HG02970 (cell line): ENCODE measurements around the gene MRPL10.
"Not testable (repeated sequence)": the region's sequence is repeated elsewhere in the genome, so short reads cannot be mapped to it uniquely, and the experiment has no call there.

ENCODE experiments used
- ATAC-seq: cut with Tn5 transposase; IDR thresholded peaks from one replicate; pipeline ENCODE4 v1.9.1; 2021; ENCODE audit warnings: mild to moderate bottlenecking, moderate library complexity, moderate number of reproducible peaks; ENCODE audit not compliant: unreplicated experiment, low FRiP score

Gene MRPL10

DNA sequence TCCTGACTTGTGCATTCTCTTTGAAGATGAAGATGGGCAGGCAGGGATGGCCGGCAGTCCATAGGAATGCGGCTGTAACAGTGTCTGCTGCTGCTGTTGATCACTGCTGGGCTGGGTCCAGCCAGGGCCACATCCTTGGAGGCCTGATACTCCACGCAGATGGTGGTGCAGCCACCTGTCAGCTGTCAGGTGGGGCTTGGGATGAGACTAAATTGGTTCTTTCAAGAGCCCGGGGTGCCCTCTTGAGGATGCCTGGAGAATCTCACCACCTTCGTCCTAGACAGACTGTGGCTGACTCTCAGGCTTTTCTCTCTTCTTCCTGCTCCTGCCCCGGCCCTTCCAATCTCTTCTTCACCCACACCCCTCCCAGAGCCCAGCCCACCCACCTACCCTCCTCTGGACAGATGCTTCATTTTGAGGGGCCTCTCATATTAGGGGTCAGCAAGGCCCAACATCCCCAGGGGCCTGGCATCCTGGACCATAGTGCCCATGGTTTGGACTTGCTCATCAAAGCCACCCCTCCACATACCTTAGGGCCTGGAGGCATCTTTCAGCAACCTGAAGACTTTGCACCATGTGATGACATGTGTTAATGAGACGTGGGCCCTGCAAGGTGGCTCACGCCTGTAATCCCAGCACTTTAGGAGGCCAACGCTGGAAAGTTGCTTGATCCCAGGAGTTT is 28.9 kb downstream of the MRPL10 start:
- ATAC-seq = no peak

DNA sequence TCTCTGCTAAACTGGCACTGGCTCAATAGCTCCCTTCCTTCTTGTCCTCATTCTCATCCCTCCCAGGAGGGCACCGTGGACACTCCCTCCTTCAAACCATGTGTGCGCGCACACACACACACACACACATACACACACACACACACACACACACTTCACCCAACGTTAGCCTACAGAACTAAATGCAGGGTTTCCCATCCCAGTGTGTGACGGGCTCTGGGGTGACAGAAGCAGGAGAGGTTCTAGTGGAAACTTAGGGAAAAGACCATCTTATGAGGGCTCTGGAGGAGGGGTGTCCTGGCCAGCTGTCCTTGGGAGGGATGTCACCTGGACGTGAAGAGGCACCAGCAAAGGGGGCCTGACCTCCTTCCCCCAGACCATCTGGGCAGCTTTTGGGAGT is 29.4 kb downstream of the MRPL10 start:
- no peak for ATAC-seq

DNA sequence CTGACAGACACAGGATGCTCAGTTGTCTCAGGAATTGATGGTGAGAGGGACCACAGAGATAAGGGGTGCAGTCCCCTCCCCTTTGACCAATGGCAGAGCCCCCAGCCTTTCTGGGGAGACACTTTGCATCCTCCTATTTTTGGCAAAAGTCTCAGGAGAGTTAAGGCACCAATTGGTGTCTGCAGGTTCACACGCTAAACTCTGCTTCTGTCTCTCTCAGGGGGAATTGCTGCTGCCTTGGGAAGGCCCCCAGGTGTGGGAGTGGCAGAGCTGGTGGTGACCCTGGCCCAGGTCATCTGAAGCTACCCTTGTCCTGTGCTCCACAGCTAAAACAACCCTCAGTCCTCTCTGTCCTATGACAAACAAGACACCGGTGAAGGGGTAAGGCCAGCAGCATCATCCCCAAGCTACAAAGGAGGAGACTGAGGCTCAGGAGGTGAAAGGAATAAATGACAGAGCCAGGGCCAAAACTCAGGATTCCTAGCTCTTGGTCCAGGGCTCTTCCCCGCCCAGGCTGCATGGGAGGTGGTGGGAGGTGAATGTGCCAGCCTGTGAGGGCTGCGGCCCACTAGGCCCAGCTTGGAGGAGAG is 30.1 kb downstream of the MRPL10 start:
- ATAC-seq = no peak

DNA sequence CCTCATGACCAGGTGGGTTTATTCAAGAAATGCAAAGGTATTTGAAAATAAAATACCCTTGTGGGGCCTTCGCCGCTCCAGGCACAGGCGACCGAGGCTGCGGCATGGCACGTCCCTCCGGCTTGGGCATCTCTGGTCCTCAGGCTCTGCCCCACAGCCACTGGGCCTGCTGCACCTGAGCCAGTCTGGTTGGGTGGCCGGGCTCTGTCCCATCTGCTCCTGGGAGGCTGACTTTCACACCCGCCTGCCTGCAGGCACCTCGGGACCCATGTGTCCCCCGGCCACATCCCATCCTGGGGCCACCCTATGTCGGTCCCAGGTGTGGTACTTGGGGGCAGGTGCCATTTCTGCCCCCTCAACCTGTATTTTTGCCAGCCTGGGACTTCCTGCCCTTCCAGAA is 30.7 kb downstream of the MRPL10 start:
- no peak for ATAC-seq

DNA sequence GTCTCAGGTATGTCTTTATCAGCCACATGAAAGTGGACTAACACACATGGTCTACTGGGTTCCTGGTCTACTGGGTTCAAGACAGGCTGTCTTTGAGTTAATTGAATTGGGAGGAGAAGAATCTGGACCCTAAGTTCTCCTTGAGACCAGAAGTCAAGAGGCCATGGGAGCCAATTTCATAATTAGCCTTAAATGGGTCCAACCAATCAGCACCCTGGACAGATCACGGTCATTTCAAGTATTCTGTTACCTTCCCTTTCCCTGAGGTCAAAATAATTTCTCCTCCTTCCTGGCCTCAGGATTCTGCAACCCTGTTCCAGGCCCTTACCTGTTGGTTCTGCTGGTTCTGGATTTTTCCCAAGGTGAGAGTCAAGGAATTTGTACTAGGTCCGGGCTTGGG is 33.5 kb downstream of the MRPL10 start:
- no peak for ATAC-seq

DNA sequence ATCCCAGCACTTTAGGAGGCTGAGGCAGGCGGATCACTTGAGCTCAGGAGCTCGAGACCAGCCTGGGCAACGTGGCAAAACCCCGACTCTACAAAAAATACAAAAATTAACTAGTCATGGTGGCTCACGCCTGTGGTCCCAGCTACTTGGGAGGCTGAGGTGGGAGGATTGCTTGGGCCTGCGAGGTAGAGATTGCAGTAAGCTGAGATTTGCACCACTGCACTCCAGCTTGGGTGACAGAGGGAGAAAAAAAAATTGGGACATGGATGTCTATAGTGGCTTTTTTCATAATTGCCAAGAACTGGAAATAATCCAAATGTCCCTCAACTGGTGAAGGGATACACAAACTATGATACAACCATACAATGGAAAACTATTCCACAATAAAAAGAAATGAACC is 38.4 kb downstream of the MRPL10 start:
- no peak for ATAC-seq

DNA sequence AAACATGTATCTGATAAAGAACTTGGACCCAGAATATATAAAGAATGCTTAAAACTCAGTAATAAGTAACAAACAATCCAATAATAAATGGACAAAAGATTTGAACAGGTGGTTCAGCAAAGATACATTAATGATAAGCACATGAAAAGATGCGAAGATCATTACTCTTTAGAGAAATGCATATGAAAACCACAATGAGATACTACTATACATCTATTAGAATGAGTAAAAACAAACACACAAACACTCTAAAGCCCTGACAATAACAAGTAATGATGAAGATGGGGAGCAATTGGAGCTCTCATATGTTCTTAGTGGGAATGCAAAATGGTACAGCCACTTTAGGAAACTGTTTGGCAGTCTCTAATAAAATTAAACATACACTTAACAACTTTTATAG is 38.9 kb downstream of the MRPL10 start:
- ATAC-seq = no peak

DNA sequence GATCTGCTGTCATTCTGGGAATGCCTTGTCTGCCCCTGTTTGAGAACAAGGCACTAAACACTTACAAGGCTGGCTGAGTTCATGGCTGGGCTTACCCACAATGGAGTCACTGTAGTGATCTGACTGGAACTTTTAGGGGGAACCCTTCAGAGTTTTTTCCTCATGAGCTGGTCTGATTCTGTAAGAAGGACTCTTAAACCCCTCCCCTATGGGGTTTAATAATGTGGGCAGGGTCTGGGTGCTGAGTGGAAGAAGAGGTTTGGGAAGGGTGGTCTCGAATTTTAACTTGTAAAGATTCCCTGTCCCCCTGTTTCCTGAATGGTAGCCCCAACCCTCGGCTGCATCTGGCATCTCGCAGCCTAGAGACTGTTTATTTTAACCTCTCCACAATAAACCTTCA is 40.3 kb downstream of the MRPL10 start:
- ATAC-seq = no peak

DNA sequence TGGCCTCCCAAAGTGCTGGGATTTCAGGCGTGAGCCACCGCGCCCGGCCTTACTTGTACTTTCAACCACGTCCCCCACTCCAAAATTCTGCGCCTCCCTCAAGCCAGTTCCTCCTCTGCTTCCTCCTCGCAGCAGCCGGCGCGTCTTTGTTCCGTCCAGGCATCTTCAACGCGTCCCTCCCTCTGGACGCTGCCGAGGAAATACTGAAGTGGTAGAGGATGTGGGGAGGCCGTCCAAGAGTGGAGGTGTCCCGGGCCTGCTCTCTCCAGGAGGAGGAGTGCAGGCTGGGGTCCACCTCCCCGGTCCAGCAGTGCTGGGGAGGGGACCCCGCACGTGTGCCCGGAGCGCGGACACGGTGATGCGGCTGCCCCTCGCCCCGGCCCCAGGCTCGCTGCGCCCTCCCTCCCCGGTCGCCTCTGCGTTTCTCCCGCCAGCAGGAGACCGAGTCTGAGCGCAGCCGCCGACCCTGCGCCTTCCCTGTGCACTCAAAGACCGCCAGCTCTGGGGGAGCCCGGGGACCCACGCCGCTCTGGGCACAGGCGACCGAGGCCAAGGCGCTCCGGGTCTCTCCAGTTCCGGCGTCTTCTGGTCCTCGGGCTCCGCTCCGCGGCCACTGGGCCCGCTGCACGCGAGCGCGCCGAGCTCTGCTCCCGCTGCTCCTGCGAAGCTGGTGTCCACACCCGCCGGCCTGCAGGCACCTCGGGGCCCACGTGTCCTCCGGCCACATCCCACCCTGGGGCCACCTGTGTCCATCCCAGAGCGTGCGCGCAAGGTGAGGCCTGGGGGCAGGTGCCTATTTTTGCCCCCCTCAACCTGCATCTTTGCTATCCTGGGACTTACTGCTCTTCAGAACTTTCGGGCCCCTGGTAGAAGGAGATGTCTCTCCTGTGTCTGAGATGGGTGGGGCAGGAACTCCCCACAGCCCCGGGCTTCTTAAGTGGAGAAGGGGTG is 41.5 kb downstream of the MRPL10 start:
- no peak for ATAC-seq

DNA sequence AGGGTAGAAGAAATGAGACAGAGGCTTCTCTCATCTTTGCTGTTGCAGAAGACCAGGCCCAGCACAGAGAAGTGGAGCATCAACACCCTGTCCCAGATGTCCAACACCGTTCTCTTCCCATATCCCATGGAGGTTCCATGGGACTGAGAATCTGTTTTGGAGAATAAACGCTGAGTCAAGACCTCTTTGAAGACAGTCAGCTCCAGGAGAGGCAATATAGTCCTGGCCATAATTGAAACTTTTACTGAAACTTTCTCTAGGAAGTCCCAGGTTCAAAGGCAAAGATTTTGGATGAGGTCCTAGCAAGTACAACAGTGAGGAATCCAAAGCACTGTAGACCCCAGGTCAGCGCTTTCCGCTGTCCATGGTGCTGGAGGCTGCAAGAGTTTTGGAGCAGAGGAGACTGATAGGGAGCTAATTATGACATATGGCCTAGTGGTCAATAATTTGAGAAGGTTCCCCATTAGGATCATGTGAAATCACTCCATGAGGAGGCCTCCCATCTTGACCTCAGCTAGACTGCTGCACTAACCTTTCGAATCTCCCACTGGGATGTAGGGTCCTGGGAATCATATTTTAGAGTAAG is 45.7 kb downstream of the MRPL10 start:
- no peak for ATAC-seq

DNA sequence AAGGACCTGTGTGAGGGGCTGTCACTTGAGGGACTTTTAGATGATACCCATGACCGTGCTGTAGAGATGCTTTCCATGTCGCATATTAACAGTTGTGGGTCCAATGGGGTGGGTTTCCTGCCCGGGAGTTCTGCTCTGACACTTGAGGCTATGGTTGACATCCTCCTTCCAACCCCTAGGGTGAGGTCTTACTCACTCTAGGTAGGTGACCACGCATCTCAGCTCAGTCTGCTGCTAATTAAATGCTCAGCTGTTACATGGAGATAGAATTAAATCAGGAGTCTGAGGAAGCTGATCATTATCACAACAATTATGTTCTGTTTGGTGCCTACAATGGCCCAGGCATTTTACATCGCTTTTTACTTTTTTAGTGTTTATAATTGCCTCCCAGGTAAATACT is 49.9 kb downstream of the MRPL10 start:
- ATAC-seq = no peak

DNA sequence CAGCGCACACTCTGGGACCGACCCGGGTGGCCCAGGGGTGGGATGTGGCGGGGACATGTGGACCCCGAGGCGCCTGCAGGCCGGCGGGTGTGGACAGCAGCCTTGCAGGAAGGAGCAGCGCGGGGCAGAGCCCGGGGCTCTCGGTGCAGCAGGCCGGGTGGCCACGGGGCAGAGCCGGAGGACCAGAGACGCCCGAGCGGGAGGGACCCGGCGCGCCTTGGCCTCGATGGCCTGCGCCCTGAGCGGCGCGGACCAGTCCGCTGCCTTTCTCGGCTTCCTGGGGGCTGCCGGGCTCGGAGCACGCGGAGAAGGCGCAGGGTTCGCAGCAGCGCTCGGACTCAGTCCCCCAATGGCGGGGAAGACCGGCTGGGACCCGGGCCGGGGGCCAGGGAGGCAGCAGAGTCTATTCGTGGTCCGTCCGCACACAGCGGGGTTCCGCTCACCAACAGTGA is 53.1 kb downstream of the MRPL10 start:
- no peak for ATAC-seq

DNA sequence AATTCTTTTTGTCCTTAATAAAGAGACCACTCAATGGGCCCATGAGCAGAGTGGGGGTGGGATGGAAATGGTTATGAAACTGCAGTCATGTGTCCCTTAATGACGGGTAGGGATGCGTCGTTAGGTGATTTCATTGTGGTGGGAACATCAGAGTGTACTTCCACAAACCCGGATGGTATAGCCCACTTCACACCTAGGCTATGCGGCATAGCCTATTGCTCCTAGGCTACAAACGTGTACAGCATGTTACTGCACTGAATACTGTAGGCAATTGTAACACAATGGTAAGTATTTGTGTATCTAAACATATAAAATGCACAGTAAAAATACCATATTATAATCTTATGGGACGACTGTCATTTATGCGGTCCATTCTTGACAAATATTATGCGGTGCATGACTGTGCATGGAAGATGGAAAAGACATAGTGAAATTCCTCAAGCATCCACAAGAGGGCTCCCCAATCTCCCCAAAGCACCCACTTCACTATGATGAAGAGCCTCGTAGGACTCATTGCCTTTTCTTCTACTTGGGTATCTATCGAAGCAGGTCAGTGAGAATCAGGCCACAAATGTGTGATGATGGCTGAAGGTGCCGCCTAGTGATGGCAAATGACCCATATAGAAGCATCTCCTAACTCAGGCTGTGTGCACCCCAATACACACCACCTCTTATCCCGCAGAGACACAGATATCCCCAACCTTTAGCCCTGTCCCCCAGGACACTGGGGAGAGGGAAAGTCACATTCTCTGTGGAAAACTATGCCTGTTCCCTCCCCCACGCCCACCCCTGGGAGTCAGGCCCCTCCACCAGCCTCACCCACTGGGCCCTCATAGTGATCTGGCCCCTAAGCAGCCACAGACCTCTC is 54.8 kb downstream of the MRPL10 start:
- no peak for ATAC-seq

DNA sequence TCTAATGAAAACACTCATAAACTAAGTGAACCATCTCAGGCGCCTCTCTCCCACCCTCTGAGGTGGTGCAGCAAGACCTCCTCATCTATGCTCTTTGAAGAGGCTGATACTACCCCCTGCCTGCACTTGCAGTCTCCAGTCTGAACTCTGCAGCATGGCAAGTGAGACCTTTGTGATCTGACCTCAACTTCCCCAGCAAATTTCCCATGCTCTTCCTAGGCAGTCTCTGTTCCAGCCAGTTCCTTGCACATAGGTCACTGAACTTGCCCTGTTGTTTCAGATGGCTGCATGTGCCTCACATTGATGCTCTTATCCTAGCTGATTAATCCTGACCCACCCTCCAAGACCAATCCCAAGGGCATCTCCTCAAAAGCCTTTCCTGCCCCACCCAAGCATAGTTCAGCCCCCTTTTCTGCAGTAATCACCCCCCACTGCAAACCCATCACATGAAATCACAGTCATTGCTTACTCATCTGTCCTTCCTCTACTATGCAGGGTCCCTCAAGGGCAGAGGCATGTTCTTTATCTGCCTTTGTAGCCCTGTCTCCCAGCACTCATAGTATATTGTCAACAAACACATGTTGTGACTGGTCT is 56.3 kb downstream of the MRPL10 start:
- ATAC-seq = no peak

DNA sequence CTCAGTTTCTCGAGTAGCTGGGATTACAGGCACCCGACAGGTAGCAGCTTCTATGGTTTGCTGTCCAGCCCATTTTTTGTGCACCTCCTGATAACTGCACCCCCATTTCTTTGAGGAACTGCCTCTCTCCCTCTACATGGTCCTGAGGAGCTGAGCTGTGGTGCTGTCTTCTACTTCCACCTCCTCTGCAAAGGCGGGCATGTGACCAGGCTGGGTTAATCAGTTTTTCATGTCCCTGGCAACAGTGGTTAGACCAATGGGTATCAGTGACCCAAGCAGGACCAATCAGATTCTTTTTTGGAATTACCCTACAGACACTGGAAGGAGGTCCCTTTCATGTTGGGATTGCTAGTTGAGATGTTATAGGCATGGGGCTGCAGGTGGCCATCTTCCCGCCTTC is 57.0 kb downstream of the MRPL10 start:
- no peak for ATAC-seq

DNA sequence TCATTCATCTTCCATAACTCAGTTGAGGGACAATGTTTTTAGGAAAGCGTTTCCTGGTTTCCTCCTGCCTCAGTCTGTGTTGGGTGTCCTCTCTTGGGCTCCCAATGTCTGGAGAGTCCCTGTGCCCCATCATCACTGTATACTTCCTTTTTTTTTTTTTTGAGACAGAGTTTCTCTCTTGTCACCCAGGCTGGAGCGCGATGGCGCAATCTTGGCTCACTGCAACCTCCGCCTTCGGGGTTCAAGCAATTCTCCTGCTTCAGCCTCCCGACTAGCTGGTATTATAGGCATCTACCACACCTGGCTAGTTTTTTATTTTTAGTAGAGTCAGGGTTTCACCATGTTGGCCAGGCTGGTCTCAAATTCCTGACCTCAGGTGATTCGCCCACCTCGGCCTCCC is 57.7 kb downstream of the MRPL10 start:
- not testable (repeated sequence) for ATAC-seq
